ENCODE measurements around the gene MYB.
"Not testable (repeated sequence)": the region's sequence is repeated elsewhere in the genome, so short reads cannot be mapped to it uniquely, and the experiment has no call there.

MYB gene

GRCh38 chr6:135222623-135223022 is 41.5 kb downstream of the MYB start:
- DNase-seq (ENCODE audit: low spot score), result no peak

GRCh38 chr6:135224037-135224647 is 43.0 kb downstream of the MYB start:
- no peak for DNase-seq (ENCODE audit: low spot score)

GRCh38 chr6:135225911-135226310 is 44.8 kb downstream of the MYB start:
- no peak for DNase-seq (ENCODE audit: low spot score)

- no peak for DNase-seq (ENCODE audit: low spot score)
Measured at GRCh38 chr6:135226537-135226936, 45.4 kb downstream of the MYB start.

- DNase-seq (ENCODE audit: low spot score), result no peak
Measured at GRCh38 chr6:135227349-135227748, 46.2 kb downstream of the MYB start.

- no peak for DNase-seq (ENCODE audit: low spot score)
Measured at GRCh38 chr6:135227758-135228157, 46.6 kb downstream of the MYB start.

- DNase-seq (ENCODE audit: low spot score), result no peak
Measured at GRCh38 chr6:135228486-135228885, 47.4 kb downstream of the MYB start.

GRCh38 chr6:135229996-135230395 is 48.9 kb downstream of the MYB start:
- DNase-seq (ENCODE audit: low spot score), result no peak

GRCh38 chr6:135230711-135231468 is 49.8 kb downstream of the MYB start:
- no peak for DNase-seq (ENCODE audit: low spot score)

GRCh38 chr6:135231469-135231844 is 50.3 kb downstream of the MYB start:
- peak; percentile 30 for DNase-seq (ENCODE audit: low spot score)

- no peak for DNase-seq (ENCODE audit: low spot score)
Measured at GRCh38 chr6:135233686-135234491, 52.8 kb downstream of the MYB start.

GRCh38 chr6:135234492-135234780 is 53.3 kb downstream of the MYB start:
- DNase-seq (ENCODE audit: low spot score), result no peak

GRCh38 chr6:135235716-135236115 is 54.6 kb downstream of the MYB start:
- DNase-seq (ENCODE audit: low spot score), result no peak

GRCh38 chr6:135236319-135236718 is 55.2 kb downstream of the MYB start:
- no peak for DNase-seq (ENCODE audit: low spot score)

- no peak for DNase-seq (ENCODE audit: low spot score)
Measured at GRCh38 chr6:135236732-135237131, 55.6 kb downstream of the MYB start.

GRCh38 chr6:135240711-135241110 is 59.6 kb downstream of the MYB start:
- no peak for DNase-seq (ENCODE audit: low spot score)

- no peak for DNase-seq (ENCODE audit: low spot score)
Measured at GRCh38 chr6:135243871-135244796, 63.0 kb downstream of the MYB start.

GRCh38 chr6:135244805-135245204 is 63.7 kb downstream of the MYB start:
- no peak for DNase-seq (ENCODE audit: low spot score)

GRCh38 chr6:135246412-135247012 is 65.4 kb downstream of the MYB start:
- not testable (repeated sequence) for DNase-seq (ENCODE audit: low spot score)

GRCh38 chr6:135250234-135250633 is 69.1 kb downstream of the MYB start:
- no peak for DNase-seq (ENCODE audit: low spot score)

GRCh38 chr6:135250751-135251497 is 69.8 kb downstream of the MYB start:
- DNase-seq (ENCODE audit: low spot score), result peak; percentile 65
